OCI-LY7 (cell line): ENCODE measurements around the gene MUC5B. TPM values are rescaled to one million over a fixed set of nuclear protein-coding genes. Genes with fewer than 3 reads are reported as not detected.

ENCODE experiments used
- BruUV-seq: library from RNA; stranded (reverse); fragments of 400-500 nt; replicated peaks from 2 replicates; lab custom pipeline; 2021; lab: Mats Ljungman, UMichigan
- CTCF ChIA-PET: fragments of 300-600 bp; sonication (Branson Sonifier 250); formaldehyde crosslinking; loops from one replicate; lab custom pipeline; 2022; ENCODE audit warnings: antibody characterized with exemption; ENCODE audit not compliant: unreplicated experiment; lab: Charles Lee
- POLR2A ChIA-PET: fragments of 300-600 bp; sonication (Branson Sonifier 250); formaldehyde crosslinking; loops from one replicate; lab custom pipeline; 2022; ENCODE audit warnings: antibody characterized with exemption; lab: Charles Lee
- DNase-seq: peaks from one replicate; pipeline ENCODE4 v3.0.0-alpha.2; 2015; ENCODE audit warnings: low spot score
- H2AFZ ChIP-seq: fragments of 200-600 bp; sonication (generic), shearing (Covaris generic); 2 replicates; pipeline ENCODE4 v1.6.1; 2014; ENCODE audit warnings: mild to moderate bottlenecking, antibody characterized with exemption, low read length, moderate library complexity
- H3K27ac ChIP-seq: fragments of 200-600 bp; sonication (generic); 2 replicates; pipeline ENCODE4 v1.5.1; 2014; ENCODE audit warnings: mixed run types, low read depth, mild to moderate bottlenecking, moderate library complexity, low read length, inconsistent platforms; ENCODE audit not compliant: poor library complexity, severe bottlenecking
- H3K36me3 ChIP-seq: fragments of 200-600 bp; sonication (generic); 2 replicates; pipeline ENCODE4 v1.6.1; 2014; ENCODE audit warnings: mild to moderate bottlenecking, antibody characterized with exemption, low read length, moderate library complexity, mixed read lengths; ENCODE audit not compliant: insufficient read depth
- H3K4me1 ChIP-seq: fragments of 200-600 bp; sonication (generic); 2 replicates; pipeline ENCODE4 v1.5.1; 2014; ENCODE audit warnings: mild to moderate bottlenecking, low read length; ENCODE audit not compliant: insufficient read depth, poor library complexity, severe bottlenecking
- H3K4me2 ChIP-seq: fragments of 200-600 bp; sonication (generic); 2 replicates; pipeline ENCODE4 v1.6.1; 2014; ENCODE audit warnings: mild to moderate bottlenecking, low read length
- H3K4me3 ChIP-seq: fragments of 200-600 bp; sonication (generic); 2 replicates; pipeline ENCODE4 v1.5.1; 2014; ENCODE audit warnings: mild to moderate bottlenecking, low read depth, low read length; ENCODE audit not compliant: poor library complexity, severe bottlenecking
- H3K79me2 ChIP-seq: fragments of 200-600 bp; sonication (generic); 2 replicates; pipeline ENCODE4 v1.6.1; 2016; ENCODE audit warnings: low read depth, mild to moderate bottlenecking, low read length, moderate library complexity, mixed read lengths; ENCODE audit not compliant: insufficient read depth
- H3K9me2 ChIP-seq: fragments of 200-600 bp; sonication (generic); 2 replicates; pipeline ENCODE4 v1.6.1; 2016; ENCODE audit warnings: mild to moderate bottlenecking, low read length, mixed read lengths; ENCODE audit not compliant: insufficient read depth
- H3K9me3 ChIP-seq: fragments of 200-600 bp; sonication (generic); 2 replicates; pipeline ENCODE4 v1.6.1; 2014; ENCODE audit warnings: mild to moderate bottlenecking, mixed run types, low read length, mixed read lengths
- H4K20me1 ChIP-seq: fragments of 200-600 bp; sonication (generic); 2 replicates; pipeline ENCODE4 v1.6.1; 2014; ENCODE audit warnings: mild to moderate bottlenecking, antibody characterized with exemption, low read length, moderate library complexity, mixed read lengths; ENCODE audit not compliant: insufficient read depth
- CTCF ChIP-seq: fragments of 200-600 bp; sonication (generic); conservative IDR thresholded peaks from 2 replicates; pipeline ENCODE4 v1.5.1; 2014; ENCODE audit warnings: mild to moderate bottlenecking, antibody characterized with exemption, low read length, moderate library complexity, mixed read lengths
- EZH2phosphoT487 ChIP-seq: fragments of 200-600 bp; sonication (generic); IDR thresholded peaks from 2 replicates; pipeline ENCODE4 v1.6.1; 2018; ENCODE audit warnings: low read depth, borderline replicate concordance, mild to moderate bottlenecking, mixed run types, antibody characterized with exemption, low read length, moderate library complexity, mixed read lengths
- intact Hi-C: fragments of 100-400 bp; cut with micrococcal nuclease; formaldehyde crosslinking; loops from one replicate; pipeline ENCODE4 v1.10.0; 2022; ENCODE audit not compliant: unreplicated experiment
- total RNA-seq, 2 experiments: library from RNA; depleted of rRNA in 1 of 2; stranded (reverse); fragments of >200 nt in 1 of 2; shearing (Covaris generic) in 1 of 2; gene quantifications; 2 replicates each; pipeline ENCODE4 v1.2.3, GENCODE V29; 2014 to 2022

The MUC5B gene
- total RNA-seq, 2 experiments from 2014 or later = under 0.01 TPM; not detected in 1

- no peak for TF ChIP-seq CTCF
- no peak for TF ChIP-seq EZH2phosphoT487
- Histone ChIP-seq H4K20me1 (no peaks in the 10 kb centered on the region), H3K4me3 (no peak overlapping the region), H3K4me1 (no peaks in the 10 kb centered on the region), H3K79me2 (no peaks in the 10 kb centered on the region), H3K9me3 (no peaks in the 10 kb centered on the region), H3K4me2 (no peak overlapping the region), H3K9me2 (no peaks in the 10 kb centered on the region), H2AFZ (no peak overlapping the region), H3K27ac (no peak overlapping the region), H3K36me3 (no peaks in the 10 kb centered on the region)
- no peak for DNase-seq
- BruUV-seq = no TSS peak
- CTCF ChIA-PET = no interaction called here
- intact Hi-C loops = no loop called here
- POLR2A ChIA-PET = no interaction called here
Observed at GRCh38 chr11:1180171-1180570, 42.7 kb upstream of the MUC5B start.

GRCh38 chr11:1180947-1181391 is 41.9 kb upstream of the MUC5B start:
- H3K4me1 ChIP-seq = no peaks in the 10 kb centered on the region
- H3K36me3 ChIP-seq = no peaks in the 10 kb centered on the region
- H4K20me1 ChIP-seq = no peaks in the 10 kb centered on the region
- no TSS peak for BruUV-seq
- no peak overlapping the region for H3K4me2 ChIP-seq
- CTCF ChIA-PET = no interaction called here
- H3K4me3 ChIP-seq = no peak overlapping the region
- no peak overlapping the region for H3K27ac ChIP-seq
- DNase-seq = no peak
- no peaks in the 10 kb centered on the region for H3K9me2 ChIP-seq
- TF ChIP-seq EZH2phosphoT487 (no peak), CTCF (no peak)
- intact Hi-C loops = no loop called here
- POLR2A ChIA-PET = no interaction called here
- no peaks in the 10 kb centered on the region for H3K9me3 ChIP-seq
- no peaks in the 10 kb centered on the region for H3K79me2 ChIP-seq
- H2AFZ ChIP-seq = no peak overlapping the region

GRCh38 chr11:1181420-1181819 is 41.4 kb upstream of the MUC5B start:
- H2AFZ ChIP-seq = no peak overlapping the region
- no peaks in the 10 kb centered on the region for H3K79me2 ChIP-seq
- H3K36me3 ChIP-seq = no peaks in the 10 kb centered on the region
- no peak overlapping the region for H3K4me2 ChIP-seq
- CTCF ChIA-PET = no interaction called here
- no peaks in the 10 kb centered on the region for H4K20me1 ChIP-seq
- H3K4me3 ChIP-seq = no peak overlapping the region
- no peaks in the 10 kb centered on the region for H3K9me2 ChIP-seq
- intact Hi-C loops = no loop called here
- no peaks in the 10 kb centered on the region for H3K4me1 ChIP-seq
- no TSS peak for BruUV-seq
- POLR2A ChIA-PET = no interaction called here
- H3K9me3 ChIP-seq = no peaks in the 10 kb centered on the region
- H3K27ac ChIP-seq = no peak overlapping the region
- TF ChIP-seq CTCF = no peak
- no peak for TF ChIP-seq EZH2phosphoT487
- DNase-seq = no peak
